ENCODE data around the gene ZNF688. TPM values are rescaled to one million over a fixed set of nuclear protein-coding genes. Genes with fewer than 3 reads are reported as not detected.

The ZNF688 gene
- total RNA-seq, 1 experiment from 2014 or later = 3.6 TPM

DNA sequence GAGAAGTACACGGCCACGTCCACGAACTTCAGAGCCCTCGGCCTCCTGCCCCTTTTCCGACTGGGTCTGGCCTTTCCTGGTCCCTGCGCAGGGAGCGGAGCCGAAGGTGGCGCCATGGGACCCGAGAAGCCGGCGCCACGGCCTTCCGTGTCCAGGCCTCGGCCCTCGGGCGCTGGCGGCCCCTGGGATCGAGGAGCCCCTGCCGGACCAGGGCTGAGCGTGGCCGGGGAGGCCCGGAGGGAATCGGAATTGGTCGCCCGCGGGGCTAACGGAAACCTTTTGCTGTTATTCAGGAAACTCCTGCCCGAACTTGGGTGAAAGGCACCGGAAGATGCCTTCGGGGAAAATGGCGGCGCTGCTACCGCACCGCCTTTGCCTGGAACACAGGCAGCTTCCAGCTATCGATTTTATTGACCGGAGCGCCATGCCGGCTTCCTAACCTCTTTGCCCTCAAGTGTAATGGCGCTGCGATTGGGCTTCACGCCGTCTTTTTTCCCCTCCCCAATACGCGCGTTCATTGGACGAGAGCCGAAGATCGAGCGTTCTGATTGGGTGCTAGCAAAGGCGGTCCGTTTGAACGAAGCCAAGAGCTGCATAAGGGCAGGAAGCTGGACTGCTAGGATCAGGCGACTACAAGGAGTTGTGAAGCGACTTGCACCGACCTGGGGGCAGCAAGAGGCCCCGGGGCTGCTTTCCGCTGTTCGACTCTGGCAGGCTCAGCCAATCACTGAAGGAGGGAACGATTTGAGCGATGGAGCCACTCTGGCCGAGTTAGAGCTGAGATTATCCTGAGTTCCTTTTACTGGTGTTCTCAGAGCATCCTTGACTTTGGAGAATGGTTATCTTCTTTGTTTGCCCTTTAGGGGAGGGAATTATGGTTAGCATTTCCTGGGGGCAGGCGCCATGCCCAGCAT lies 38.7 kb upstream of the ZNF688 start, which contains the start of gene ZNF689:
ZNF689 (minus strand) TSS at position 464 of the 914 bp plus-strand sequence; CDS start at position 116, 348 bp downstream.
- BruUV-seq (replicated peaks) = TSS peak; percentile 80
- Histone ChIP-seq H3K4me3 (replicated peaks in 1 of 2; ENCODE audit: low read depth in 1 of 2, low read length in 2 of 2) (peak within 1 kb of the TSS; percentile 85 to 95), H3K27me3 (ENCODE audit: insufficient read depth, low read length) (no peaks in the 10 kb centered on the region), H3K27ac (ENCODE audit: low read depth, low read length) (peak within 1 kb of the TSS; percentile 97), H3K9me3 (ENCODE audit: control insufficient read depth in 1 of 2, insufficient read depth in 1 of 2, low read depth in 1 of 2, low read length in 2 of 2) (no peaks in the 10 kb centered on the region), H4K20me1 (ENCODE audit: insufficient read depth) (no peaks in the 10 kb centered on the region), H2AFZ (ENCODE audit: low read depth, low read length, poor library complexity, severe bottlenecking) (no peak within 1 kb of the TSS), H3K4me2 (ENCODE audit: low read length) (peak within 1 kb of the TSS; percentile 90), H3K79me2 (ENCODE audit: insufficient read depth, low read length) (peaks cover 16% of the 10 kb centered on the region), H3K36me3 (ENCODE audit: control insufficient read depth in 1 of 2, insufficient read depth in 2 of 2, low read length in 2 of 2) (peaks cover 2 to 3% of the 10 kb centered on the region in 2 experiments; a peak in 2 of 4 replicates), H3K4me1 (ENCODE audit: control insufficient read depth in 1 of 2, insufficient read depth in 2 of 2, low read length in 2 of 2) (peaks cover 12 to 19% of the 10 kb centered on the region in 2 experiments; a peak in 2 of 4 replicates), H3K9ac (ENCODE audit: low read length) (peak within 1 kb of the TSS; percentile 95), H3K9me2 (ENCODE audit: insufficient read depth) (no peaks in the 10 kb centered on the region)
- RAD21 ChIA-PET (ENCODE audit: low non-redundant PET in 1 of 2, low total read pairs in 2 of 2, uncharacterized antibody in 2 of 2, unreplicated experiment in 2 of 2) = interaction anchor here in 1 of 2 experiments (0.7 kb wide), 1 partner anchor 12 kb away, joined by 3 read pairs; no protein-coding TSS in a partner anchor
- peak; percentile 97 for DNase-seq (ENCODE audit: low read depth, low spot score)
- CTCF ChIA-PET = interaction anchor here (1.2 to 1.3 kb wide), 3 partner anchors 12 to 200 kb away, joined by 3 to 11 read pairs (median 7); partner anchors contain the start of gene DCTPP1
- POLR2A ChIA-PET = interaction anchor here (0.9 to 2.0 kb wide), 5 partner anchors 11 to 180 kb away, joined by 4 to 14 read pairs (median 4); partner anchors contain the start of genes DCTPP1 and SEPHS2
- intact Hi-C loops (cut with micrococcal nuclease) = no loop called here
- ATAC-seq = peak; percentile 81
- TF ChIP-seq SIN3A (IDR thresholded peaks at IDR 0.05; ENCODE audit: low read depth) (peak; percentile 37; the same call in 1 of the 2 replicates), SRF (IDR thresholded peaks at IDR 0.05; ENCODE audit: low read depth) (no peak), POLR2AphosphoS5 (IDR thresholded peaks at IDR 0.05; ENCODE audit: low read depth, low read length) (peak; percentile 76), SP1 (IDR thresholded peaks at IDR 0.05; ENCODE audit: low read depth) (peak; percentile 100), EGR1 (IDR thresholded peaks at IDR 0.05; ENCODE audit: low read depth) (peak; percentile 57), YY1 (IDR thresholded peaks at IDR 0.05; ENCODE audit: extremely low read depth, insufficient replicate concordance, low read depth, low read length) (peak; percentile 100), TCF7L2 (IDR thresholded peaks at IDR 0.05; ENCODE audit: borderline replicate concordance, extremely low read depth, insufficient read depth, insufficient read length) (peak; percentile 80), ZFX (IDR thresholded peaks at IDR 0.05) (peak; percentile 99), ELF1 (IDR thresholded peaks at IDR 0.05; ENCODE audit: borderline replicate concordance, low read depth) (peak; percentile 60; the same call in 1 of the 2 replicates), EZH2phosphoT487 (IDR thresholded peaks at IDR 0.05; ENCODE audit: borderline replicate concordance) (no peak), POLR2A (IDR thresholded peaks at IDR 0.05; ENCODE audit: borderline replicate concordance, extremely low read depth, insufficient read depth, insufficient read length) (no peak)
- TF ChIP-seq, protein P1, sequence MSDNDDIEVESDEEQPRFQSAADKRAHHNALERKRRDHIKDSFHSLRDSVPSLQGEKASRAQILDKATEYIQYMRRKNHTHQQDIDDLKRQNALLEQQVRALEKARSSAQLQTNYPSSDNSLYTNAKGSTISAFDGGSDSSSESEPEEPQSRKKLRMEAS (IDR thresholded peaks at IDR 0.05) = peak; percentile 53; the same call in 1 of the 2 replicates

Measured in HCT116 (cell line).